ENCODE data around the gene RBM19.

The RBM19 gene

GRCh38 chr12:113971392-113971791 lies 5.3 kb upstream of the RBM19 start:
- H3K9ac ChIP-seq (ENCODE audit: low read length in 2 of 2), result no peak overlapping the region
- H3K27ac ChIP-seq (ENCODE audit: low read length), result no peak overlapping the region
- no peaks in the 10 kb centered on the region for H3K9me3 ChIP-seq (ENCODE audit: control insufficient read depth in 2 of 2, low read length in 2 of 2)
- peaks cover 0 to 3% of the 10 kb centered on the region in 2 donors for H3K27me3 ChIP-seq (ENCODE audit: control insufficient read depth in 1 of 2, insufficient read depth in 2 of 2, low read length in 2 of 2)
- H3K4me3 ChIP-seq (ENCODE audit: low read length in 2 of 2), result no peak overlapping the region
- H3K36me3 ChIP-seq (ENCODE audit: control insufficient read depth in 2 of 2, insufficient read depth in 2 of 2, low read length in 2 of 2), result no peaks in the 10 kb centered on the region
- no peaks in the 10 kb centered on the region for H3K4me1 ChIP-seq (ENCODE audit: control insufficient read depth, insufficient read depth, low read length)

DNA sequence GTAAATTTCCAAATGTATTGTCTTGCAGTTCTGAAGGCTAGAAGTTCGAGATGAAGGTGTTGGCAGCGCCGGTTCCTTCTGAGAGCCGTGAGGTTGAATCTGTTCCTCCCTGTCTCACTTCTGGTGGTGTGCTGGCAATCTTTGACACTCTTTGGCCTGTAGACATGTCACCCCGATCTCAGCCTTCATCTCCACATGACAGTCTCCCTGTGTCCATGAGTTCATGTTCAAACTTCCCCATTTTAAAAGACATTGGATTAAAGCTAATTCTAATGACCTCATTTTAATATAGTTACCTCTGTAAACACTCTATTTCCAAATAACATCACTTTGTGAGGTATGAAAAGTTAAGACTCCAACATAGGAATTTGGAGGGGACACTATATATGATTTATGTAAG lies 4.1 kb upstream of the RBM19 start:
- Histone ChIP-seq H3K27ac (ENCODE audit: low read length) (no peak overlapping the region), H3K36me3 (ENCODE audit: control insufficient read depth in 2 of 2, insufficient read depth in 2 of 2, low read length in 2 of 2) (no peaks in the 10 kb centered on the region), H3K9ac (ENCODE audit: low read length in 2 of 2) (no peak overlapping the region), H3K4me3 (ENCODE audit: low read length in 2 of 2) (no peak overlapping the region), H3K9me3 (ENCODE audit: control insufficient read depth in 2 of 2, low read length in 2 of 2) (no peaks in the 10 kb centered on the region), H3K4me1 (ENCODE audit: control insufficient read depth, insufficient read depth, low read length) (peaks cover 8% of the 10 kb centered on the region), H3K27me3 (ENCODE audit: control insufficient read depth in 1 of 2, insufficient read depth in 2 of 2, low read length in 2 of 2) (peaks cover 0 to 3% of the 10 kb centered on the region in 2 donors)

DNA sequence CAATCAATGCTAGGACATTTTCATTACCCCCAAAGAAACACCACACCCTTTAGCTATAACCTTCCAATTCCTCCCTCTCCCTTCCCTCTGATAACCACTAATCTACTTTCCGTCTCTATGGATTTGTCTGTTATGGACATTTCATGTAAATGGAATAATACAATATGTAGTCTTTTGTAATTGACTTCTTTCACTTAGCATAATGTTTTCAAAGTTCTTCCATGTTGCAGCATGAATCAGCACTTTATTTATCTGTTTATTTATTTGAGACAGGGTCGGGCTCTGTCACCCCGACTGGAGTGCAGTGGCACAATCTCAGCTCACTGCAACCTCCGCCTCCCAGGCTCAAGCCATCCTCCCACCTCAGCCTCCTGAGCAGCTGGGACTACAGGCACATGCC lies 1.2 kb upstream of the RBM19 start:
- Histone ChIP-seq H3K4me1 (ENCODE audit: control insufficient read depth, insufficient read depth, low read length) (peaks cover 14% of the 10 kb centered on the region), H3K27me3 (ENCODE audit: control insufficient read depth in 1 of 2, insufficient read depth in 2 of 2, low read length in 2 of 2) (no peaks in the 10 kb centered on the region), H3K4me3 (ENCODE audit: low read length in 2 of 2) (peak overlapping the region in 1 of 2 donors; percentile 67), H3K27ac (ENCODE audit: low read length) (no peak overlapping the region), H3K36me3 (ENCODE audit: control insufficient read depth in 2 of 2, insufficient read depth in 2 of 2, low read length in 2 of 2) (peaks cover 0 to 6% of the 10 kb centered on the region in 2 donors), H3K9ac (ENCODE audit: low read length in 2 of 2) (peak overlapping the region in 1 of 2 donors; percentile 18), H3K9me3 (ENCODE audit: control insufficient read depth in 2 of 2, low read length in 2 of 2) (no peaks in the 10 kb centered on the region)

- Histone ChIP-seq H3K4me3 (ENCODE audit: low read length in 2 of 2) (no peak overlapping the region), H3K9me3 (ENCODE audit: control insufficient read depth in 2 of 2, low read length in 2 of 2) (no peaks in the 10 kb centered on the region), H3K4me1 (ENCODE audit: control insufficient read depth, insufficient read depth, low read length) (peaks cover 14% of the 10 kb centered on the region), H3K9ac (ENCODE audit: low read length in 2 of 2) (no peak overlapping the region), H3K27me3 (ENCODE audit: control insufficient read depth in 1 of 2, insufficient read depth in 2 of 2, low read length in 2 of 2) (no peaks in the 10 kb centered on the region), H3K36me3 (ENCODE audit: control insufficient read depth in 2 of 2, insufficient read depth in 2 of 2, low read length in 2 of 2) (peaks cover 40 to 49% of the 10 kb centered on the region in 2 donors), H3K27ac (ENCODE audit: low read length) (no peak overlapping the region)
Observed at GRCh38 chr12:113962733-113963132, 3.4 kb downstream of the RBM19 start.

GRCh38 chr12:113961921-113962710 lies 4.0 kb downstream of the RBM19 start:
- Histone ChIP-seq H3K4me1 (ENCODE audit: control insufficient read depth, insufficient read depth, low read length) (peaks cover 14% of the 10 kb centered on the region), H3K36me3 (ENCODE audit: control insufficient read depth in 2 of 2, insufficient read depth in 2 of 2, low read length in 2 of 2) (peaks cover 40 to 51% of the 10 kb centered on the region in 2 donors), H3K4me3 (ENCODE audit: low read length in 2 of 2) (no peak overlapping the region), H3K27ac (ENCODE audit: low read length) (no peak overlapping the region), H3K9ac (ENCODE audit: low read length in 2 of 2) (no peak overlapping the region), H3K9me3 (ENCODE audit: control insufficient read depth in 2 of 2, low read length in 2 of 2) (no peaks in the 10 kb centered on the region), H3K27me3 (ENCODE audit: control insufficient read depth in 1 of 2, insufficient read depth in 2 of 2, low read length in 2 of 2) (no peaks in the 10 kb centered on the region)

DNA sequence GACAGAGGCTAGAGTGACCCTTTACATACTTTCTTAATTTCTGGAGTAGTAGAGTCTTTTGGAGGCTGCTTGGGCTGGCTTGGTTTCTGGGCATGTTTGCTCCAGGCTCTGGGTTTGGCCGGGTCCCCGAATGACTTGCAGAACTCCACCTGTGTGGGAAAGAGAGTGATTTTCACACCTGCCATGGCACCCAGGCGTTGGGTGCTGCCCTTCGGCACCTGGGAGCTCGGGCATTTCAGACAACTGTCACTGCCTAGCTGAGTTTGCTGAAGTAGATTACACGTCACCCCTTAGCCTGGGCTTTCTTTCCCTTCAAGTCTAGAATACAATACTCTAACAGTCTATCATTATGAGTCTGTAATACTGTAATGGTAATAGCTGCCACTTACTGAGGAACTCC lies 6.1 kb downstream of the RBM19 start:
- no peak overlapping the region for H3K9ac ChIP-seq (ENCODE audit: low read length in 2 of 2)
- H3K4me3 ChIP-seq (ENCODE audit: low read length in 2 of 2), result no peak overlapping the region
- H3K27me3 ChIP-seq (ENCODE audit: control insufficient read depth in 1 of 2, insufficient read depth in 2 of 2, low read length in 2 of 2), result no peaks in the 10 kb centered on the region
- no peak overlapping the region for H3K27ac ChIP-seq (ENCODE audit: low read length)
- H3K9me3 ChIP-seq (ENCODE audit: control insufficient read depth in 2 of 2, low read length in 2 of 2), result no peaks in the 10 kb centered on the region
- peaks cover 4% of the 10 kb centered on the region for H3K4me1 ChIP-seq (ENCODE audit: control insufficient read depth, insufficient read depth, low read length)
- peaks cover 53 to 64% of the 10 kb centered on the region in 2 donors for H3K36me3 ChIP-seq (ENCODE audit: control insufficient read depth in 2 of 2, insufficient read depth in 2 of 2, low read length in 2 of 2)

DNA sequence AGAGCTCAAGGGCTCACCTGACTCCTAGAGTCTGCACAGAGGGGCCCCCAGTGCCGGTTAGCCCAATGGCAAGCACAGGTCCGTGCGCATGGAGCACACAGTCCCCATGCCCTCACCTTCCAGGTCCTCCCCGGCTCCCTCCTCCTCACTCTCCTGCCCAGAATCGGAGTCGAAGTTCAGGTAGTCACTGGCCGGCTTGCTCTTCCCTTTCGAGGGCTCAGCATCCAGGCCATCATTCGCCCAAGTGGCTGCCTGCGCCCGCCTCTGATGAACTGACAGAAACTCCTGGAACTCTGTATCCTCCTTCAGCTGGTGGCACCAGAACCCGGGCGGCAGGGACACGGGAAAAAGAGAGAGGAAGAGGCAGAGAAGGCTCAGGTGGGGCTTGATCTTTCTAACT lies 7.0 kb downstream of the RBM19 start:
- Histone ChIP-seq H3K27ac (ENCODE audit: low read length) (no peak overlapping the region), H3K9me3 (ENCODE audit: control insufficient read depth in 2 of 2, low read length in 2 of 2) (no peaks in the 10 kb centered on the region), H3K4me3 (ENCODE audit: low read length in 2 of 2) (no peak overlapping the region), H3K4me1 (ENCODE audit: control insufficient read depth, insufficient read depth, low read length) (peaks cover 3% of the 10 kb centered on the region), H3K9ac (ENCODE audit: low read length in 2 of 2) (no peak overlapping the region), H3K27me3 (ENCODE audit: control insufficient read depth in 1 of 2, insufficient read depth in 2 of 2, low read length in 2 of 2) (no peaks in the 10 kb centered on the region), H3K36me3 (ENCODE audit: control insufficient read depth in 2 of 2, insufficient read depth in 2 of 2, low read length in 2 of 2) (peaks cover 56 to 71% of the 10 kb centered on the region in 2 donors)

GRCh38 chr12:113958108-113958507 lies 8.0 kb downstream of the RBM19 start:
- Histone ChIP-seq H3K4me1 (ENCODE audit: control insufficient read depth, insufficient read depth, low read length) (peaks cover 3% of the 10 kb centered on the region), H3K27ac (ENCODE audit: low read length) (no peak overlapping the region), H3K27me3 (ENCODE audit: control insufficient read depth in 1 of 2, insufficient read depth in 2 of 2, low read length in 2 of 2) (no peaks in the 10 kb centered on the region), H3K9ac (ENCODE audit: low read length in 2 of 2) (no peak overlapping the region), H3K36me3 (ENCODE audit: control insufficient read depth in 2 of 2, insufficient read depth in 2 of 2, low read length in 2 of 2) (peaks cover 56 to 76% of the 10 kb centered on the region in 2 donors), H3K9me3 (ENCODE audit: control insufficient read depth in 2 of 2, low read length in 2 of 2) (no peaks in the 10 kb centered on the region), H3K4me3 (ENCODE audit: low read length in 2 of 2) (no peak overlapping the region)

DNA sequence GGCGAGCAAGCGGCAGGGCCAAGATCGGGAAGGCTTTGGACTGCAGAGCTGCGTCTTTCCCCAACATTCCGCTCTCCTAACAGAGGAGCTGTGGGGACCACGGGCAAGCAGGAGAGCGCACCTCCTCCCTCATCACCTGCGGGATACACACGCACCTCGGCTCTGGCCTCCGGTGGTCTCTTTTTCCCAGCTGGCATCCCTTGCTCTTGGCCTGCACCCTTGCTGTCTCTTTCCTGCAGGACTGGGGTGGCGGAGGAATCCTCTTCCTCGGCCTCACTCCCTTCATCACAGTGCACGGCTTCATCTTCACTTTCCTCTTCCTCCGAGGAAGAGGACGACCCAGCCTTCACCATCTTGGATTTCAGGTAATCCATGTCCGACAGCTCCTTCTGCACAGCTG lies 8.5 kb downstream of the RBM19 start:
- peaks cover under 1% of the 10 kb centered on the region for H3K4me1 ChIP-seq (ENCODE audit: control insufficient read depth, insufficient read depth, low read length)
- no peaks in the 10 kb centered on the region for H3K27me3 ChIP-seq (ENCODE audit: control insufficient read depth in 1 of 2, insufficient read depth in 2 of 2, low read length in 2 of 2)
- H3K9me3 ChIP-seq (ENCODE audit: control insufficient read depth in 2 of 2, low read length in 2 of 2), result no peaks in the 10 kb centered on the region
- peaks cover 58 to 71% of the 10 kb centered on the region in 2 donors for H3K36me3 ChIP-seq (ENCODE audit: control insufficient read depth in 2 of 2, insufficient read depth in 2 of 2, low read length in 2 of 2)
- no peak overlapping the region for H3K27ac ChIP-seq (ENCODE audit: low read length)
- H3K9ac ChIP-seq (ENCODE audit: low read length in 2 of 2), result no peak overlapping the region
- no peak overlapping the region for H3K4me3 ChIP-seq (ENCODE audit: low read length in 2 of 2)

DNA sequence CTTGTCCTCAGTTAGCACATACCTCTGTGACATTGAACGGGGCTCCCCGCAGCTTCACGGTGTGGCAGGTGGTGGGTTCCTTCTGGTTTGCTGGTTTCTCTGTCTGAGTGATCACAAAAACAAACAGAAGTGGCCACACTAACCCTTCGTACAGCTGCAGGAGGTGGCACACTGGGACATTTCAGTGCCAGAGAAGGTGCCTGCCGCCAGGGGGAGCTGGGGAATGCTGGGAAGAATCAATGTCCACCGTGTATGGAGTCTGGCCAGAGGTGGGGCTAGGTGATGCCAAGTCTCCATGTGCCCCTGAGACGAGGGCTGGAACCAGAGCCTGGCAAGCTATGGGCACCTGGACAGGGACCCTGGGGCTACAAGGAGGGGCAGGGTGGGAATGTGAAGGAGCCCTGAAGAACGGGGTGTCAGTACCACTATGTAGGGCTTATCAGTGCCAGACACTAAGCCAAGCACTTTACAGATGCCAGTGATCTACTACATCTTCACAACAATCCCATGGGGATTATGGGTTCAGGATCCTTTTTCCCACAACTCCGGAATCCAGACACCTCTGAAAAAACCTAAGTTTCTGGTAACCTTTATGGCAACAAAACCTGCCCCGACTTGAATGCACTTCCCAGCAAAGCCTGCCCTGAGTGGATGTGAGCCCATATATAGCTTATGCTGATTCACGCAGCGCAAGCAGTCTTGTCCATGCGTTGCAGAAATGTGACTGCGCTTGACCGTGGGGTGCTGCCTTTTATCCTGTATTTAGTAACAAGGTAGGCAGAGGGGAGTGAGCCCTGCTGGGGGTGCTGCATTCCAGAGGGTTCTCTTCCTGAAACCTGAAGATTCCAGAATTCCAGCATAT lies 10.8 kb downstream of the RBM19 start:
- Histone ChIP-seq H3K4me1 (ENCODE audit: control insufficient read depth, insufficient read depth, low read length) (no peaks in the 10 kb centered on the region), H3K9me3 (ENCODE audit: control insufficient read depth in 2 of 2, low read length in 2 of 2) (no peaks in the 10 kb centered on the region), H3K27ac (ENCODE audit: low read length) (no peak overlapping the region), H3K27me3 (ENCODE audit: control insufficient read depth in 1 of 2, insufficient read depth in 2 of 2, low read length in 2 of 2) (no peaks in the 10 kb centered on the region), H3K9ac (ENCODE audit: low read length in 2 of 2) (no peak overlapping the region), H3K4me3 (ENCODE audit: low read length in 2 of 2) (no peak overlapping the region), H3K36me3 (ENCODE audit: control insufficient read depth in 2 of 2, insufficient read depth in 2 of 2, low read length in 2 of 2) (peaks cover 59 to 74% of the 10 kb centered on the region in 2 donors)
